ENCODE results near the gene PP2D1. TPM values are rescaled to one million over a fixed set of nuclear protein-coding genes. Genes with fewer than 3 reads are reported as not detected.
"Not testable (repeated sequence)": the region's sequence is repeated elsewhere in the genome, so short reads cannot be mapped to it uniquely, and the experiment has no call there.

The PP2D1 gene
- total RNA-seq, 1 experiment from 2014 or later = not detected

- H2AFZ ChIP-seq (ENCODE audit: low read depth, low read length, poor library complexity, severe bottlenecking); DNase-seq (ENCODE audit: low read depth, low spot score); H3K9me3 ChIP-seq (ENCODE audit: control insufficient read depth in 1 of 2, insufficient read depth in 1 of 2, low read depth in 1 of 2, low read length in 2 of 2); H3K9me2 ChIP-seq (ENCODE audit: insufficient read depth); ATAC-seq; H4K20me1 ChIP-seq (ENCODE audit: insufficient read depth); H3K79me2 ChIP-seq (ENCODE audit: insufficient read depth, low read length); H3K4me2 ChIP-seq (ENCODE audit: low read length); H3K9ac ChIP-seq (ENCODE audit: low read length); H3K27ac ChIP-seq (ENCODE audit: low read depth, low read length); intact Hi-C loops (cut with micrococcal nuclease); POLR2A ChIA-PET; CTCF ChIA-PET; BruUV-seq (replicated peaks); H3K4me3 ChIP-seq (replicated peaks in 1 of 2; ENCODE audit: low read depth in 1 of 2, low read length in 2 of 2); H3K36me3 ChIP-seq (ENCODE audit: control insufficient read depth in 1 of 2, insufficient read depth in 2 of 2, low read length in 2 of 2); H3K27me3 ChIP-seq (ENCODE audit: insufficient read depth, low read length); RAD21 ChIA-PET (ENCODE audit: low non-redundant PET in 1 of 2, low total read pairs in 2 of 2, uncharacterized antibody in 2 of 2, unreplicated experiment in 2 of 2): not testable (repeated sequence)
- peaks cover 8 to 10% of the 10 kb centered on the region in 2 experiments; a peak in 3 of 4 replicates for H3K4me1 ChIP-seq (ENCODE audit: control insufficient read depth in 1 of 2, insufficient read depth in 2 of 2, low read length in 2 of 2)
These were observed 33.1 kb upstream of the PP2D1 start for GRCh38 chr3:20045141-20045540.

- POLR2A ChIA-PET = no interaction called here
- H3K9me3 ChIP-seq (ENCODE audit: control insufficient read depth in 1 of 2, insufficient read depth in 1 of 2, low read depth in 1 of 2, low read length in 2 of 2) = no peaks in the 10 kb centered on the region
- no peaks in the 10 kb centered on the region for H4K20me1 ChIP-seq (ENCODE audit: insufficient read depth)
- TF ChIP-seq EZH2phosphoT487 (IDR thresholded peaks at IDR 0.05; ENCODE audit: borderline replicate concordance) = no peak
- no peak for TF ChIP-seq FOSL1 (IDR thresholded peaks at IDR 0.05; ENCODE audit: low read depth)
- TF ChIP-seq JUND (IDR thresholded peaks at IDR 0.05) = no peak
- no peak for TF ChIP-seq YY1 (IDR thresholded peaks at IDR 0.05; ENCODE audit: extremely low read depth, insufficient replicate concordance, low read depth, low read length)
- TF ChIP-seq EGR1 (IDR thresholded peaks at IDR 0.05; ENCODE audit: low read depth) = no peak
- TF ChIP-seq SP1 (IDR thresholded peaks at IDR 0.05; ENCODE audit: low read depth) = no peak
- no peak for TF ChIP-seq POLR2AphosphoS5 (IDR thresholded peaks at IDR 0.05; ENCODE audit: low read depth, low read length)
- TF ChIP-seq REST (IDR thresholded peaks at IDR 0.05; ENCODE audit: low read depth) = no peak
- TF ChIP-seq EZH2 (IDR thresholded peaks at IDR 0.05) = no peak
- no peak for TF ChIP-seq CEBPB (IDR thresholded peaks at IDR 0.05; ENCODE audit: low read depth)
- no peak for TF ChIP-seq TCF7L2 (IDR thresholded peaks at IDR 0.05; ENCODE audit: borderline replicate concordance, extremely low read depth, insufficient read depth, insufficient read length)
- no peak for TF ChIP-seq ELF1 (IDR thresholded peaks at IDR 0.05; ENCODE audit: borderline replicate concordance, low read depth)
- TF ChIP-seq SIN3A (IDR thresholded peaks at IDR 0.05; ENCODE audit: low read depth) = no peak
- TF ChIP-seq ZFX (IDR thresholded peaks at IDR 0.05) = no peak
- TF ChIP-seq ZNF274 (IDR thresholded peaks at IDR 0.05; ENCODE audit: low read depth, low read length) = no peak
- TF ChIP-seq ZBTB33 (IDR thresholded peaks at IDR 0.05; ENCODE audit: extremely low read depth, insufficient replicate concordance, low read length) = no peak
- no peak for TF ChIP-seq CBX3 (IDR thresholded peaks at IDR 0.05; ENCODE audit: low read depth)
- no peak overlapping the region for H3K27ac ChIP-seq (ENCODE audit: low read depth, low read length)
- no peak overlapping the region for H3K9ac ChIP-seq (ENCODE audit: low read length)
- no TSS peak for BruUV-seq (replicated peaks)
- no peaks in the 10 kb centered on the region for H3K79me2 ChIP-seq (ENCODE audit: insufficient read depth, low read length)
- CTCF ChIA-PET = no interaction called here
- no peaks in the 10 kb centered on the region for H3K9me2 ChIP-seq (ENCODE audit: insufficient read depth)
- H3K4me1 ChIP-seq (ENCODE audit: control insufficient read depth in 1 of 2, insufficient read depth in 2 of 2, low read length in 2 of 2) = peaks cover 8 to 18% of the 10 kb centered on the region in 2 experiments; a peak in 3 of 4 replicates
- no peaks in the 10 kb centered on the region for H3K27me3 ChIP-seq (ENCODE audit: insufficient read depth, low read length)
- H3K4me2 ChIP-seq (ENCODE audit: low read length) = no peak overlapping the region
- no peak overlapping the region for H2AFZ ChIP-seq (ENCODE audit: low read depth, low read length, poor library complexity, severe bottlenecking)
- intact Hi-C loops (cut with micrococcal nuclease) = loop anchor here (5.0 kb wide), 1 partner anchor 157 kb away; no protein-coding TSS in a partner anchor
- ATAC-seq (no peak), DNase-seq (ENCODE audit: low read depth, low spot score) (no peak)
- H3K4me3 ChIP-seq (replicated peaks in 1 of 2; ENCODE audit: low read depth in 1 of 2, low read length in 2 of 2) = no peak overlapping the region
- no peaks in the 10 kb centered on the region for H3K36me3 ChIP-seq (ENCODE audit: control insufficient read depth in 1 of 2, insufficient read depth in 2 of 2, low read length in 2 of 2)
- RAD21 ChIA-PET (ENCODE audit: low non-redundant PET in 1 of 2, low total read pairs in 2 of 2, uncharacterized antibody in 2 of 2, unreplicated experiment in 2 of 2) = no interaction called here
These were observed 31.8 kb upstream of the PP2D1 start for GRCh38 chr3:20043825-20044224.
